Measurements from ENCODE around the gene ABCA6. TPM values are rescaled to one million over a fixed set of nuclear protein-coding genes. Genes with fewer than 3 reads are reported as not detected.

ABCA6 gene
- total RNA-seq, 2 experiments from 2014 or later, result 0.10 to 0.23 TPM

Other genes starting within 250 kb of the ABCA6 start
- gene ABCA8, start 186.5 kb downstream of the ABCA6 start, total RNA-seq, result not detected
- gene ABCA9, start 81.0 kb downstream of the ABCA6 start, total RNA-seq, result not detected
- under 1 TPM; 0.12 to 0.41 TPM for gene ABCA10, start 86.9 kb upstream of the ABCA6 start, total RNA-seq
- gene ABCA5, start 185.2 kb upstream of the ABCA6 start, total RNA-seq, result 10 to 100 TPM in 1 of 2 experiments, 1 to 10 TPM in 1; 8.0 to 11.2 TPM

All from activated naive CD8-positive, alpha-beta T cell treated with anti-CD3 and anti-CD28 coated beads for 36 hours (primary cell).